ENCODE data around the gene UBE2I. TPM values are rescaled to one million over a fixed set of nuclear protein-coding genes. Genes with fewer than 3 reads are reported as not detected.
"Not testable (repeated sequence)": the region's sequence is repeated elsewhere in the genome, so short reads cannot be mapped to it uniquely, and the experiment has no call there.

Gene UBE2I
- total RNA-seq, 1 donor from 2014 or later, result 50.9 TPM

DNA sequence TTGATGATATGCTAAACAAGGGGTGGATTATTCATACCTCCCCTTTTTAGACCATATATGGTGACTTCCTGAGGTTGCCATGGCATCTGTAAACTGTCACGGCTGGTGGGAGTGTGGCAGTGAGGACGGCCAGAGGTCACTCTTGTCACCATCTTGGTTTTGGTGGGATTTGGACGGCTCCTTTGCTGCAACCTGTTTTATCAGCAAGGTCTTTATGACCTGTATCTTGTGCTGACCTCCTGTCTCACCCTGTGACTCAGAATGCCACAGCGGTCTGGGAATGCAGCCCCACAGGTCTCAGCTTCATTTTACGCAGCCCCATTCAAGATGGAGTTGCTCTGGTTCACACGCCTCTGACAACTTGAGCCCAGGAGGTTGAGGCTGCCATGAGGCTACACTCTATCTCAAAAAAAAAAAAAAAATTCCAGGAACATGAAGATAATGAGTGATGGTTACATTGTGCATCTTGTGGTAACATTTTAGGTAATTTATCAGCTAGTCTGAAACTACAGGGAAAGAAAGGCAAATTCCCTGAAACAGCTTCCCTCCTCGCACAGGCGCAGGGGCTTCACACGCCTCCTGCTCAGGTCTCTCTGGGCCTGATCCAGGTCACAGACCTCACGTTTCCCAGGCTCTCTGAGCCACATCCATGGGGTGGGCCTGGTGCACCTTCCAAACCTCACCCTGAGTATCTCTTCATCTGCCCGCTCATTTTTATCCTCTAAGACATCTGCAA lies 15.3 kb upstream of the UBE2I start:
- DNase-seq, result no peak

DNA sequence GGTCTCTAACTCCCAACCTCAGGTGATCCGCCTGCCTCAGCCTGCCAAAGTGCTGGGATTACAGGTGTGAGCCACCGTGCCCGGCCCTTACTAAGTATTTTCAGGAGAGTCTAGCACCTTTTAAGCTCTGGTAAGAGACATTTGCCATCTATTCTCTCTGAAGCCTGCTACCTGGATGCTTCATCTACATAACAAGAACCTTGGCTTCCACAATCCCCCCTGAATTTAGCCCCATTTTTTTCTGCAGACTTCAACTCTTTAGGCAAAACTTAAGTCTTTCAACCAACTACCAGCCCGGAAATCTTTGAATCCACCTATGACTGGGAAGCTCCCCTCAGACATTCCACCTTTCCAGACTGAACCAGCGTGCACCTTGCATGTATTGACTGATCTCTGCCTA lies 14.0 kb upstream of the UBE2I start:
- DNase-seq, result no peak

DNA sequence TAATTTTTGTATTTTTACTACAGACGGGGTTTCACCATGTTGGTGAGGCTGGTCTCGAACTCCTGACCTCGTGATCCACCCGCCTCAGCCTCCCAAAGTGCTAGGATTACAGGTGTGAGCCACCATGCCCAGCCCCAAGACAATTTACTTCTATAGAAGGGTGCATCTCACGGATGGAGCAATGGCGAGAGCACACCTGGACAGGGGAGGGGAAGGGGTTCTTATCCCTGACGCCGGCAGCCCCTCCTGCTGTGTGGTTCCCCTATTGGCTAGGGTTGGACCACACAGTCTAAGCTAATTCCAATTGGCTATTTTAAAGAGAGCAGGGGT lies 12.8 kb upstream of the UBE2I start:
- DNase-seq, result not testable (repeated sequence)

DNA sequence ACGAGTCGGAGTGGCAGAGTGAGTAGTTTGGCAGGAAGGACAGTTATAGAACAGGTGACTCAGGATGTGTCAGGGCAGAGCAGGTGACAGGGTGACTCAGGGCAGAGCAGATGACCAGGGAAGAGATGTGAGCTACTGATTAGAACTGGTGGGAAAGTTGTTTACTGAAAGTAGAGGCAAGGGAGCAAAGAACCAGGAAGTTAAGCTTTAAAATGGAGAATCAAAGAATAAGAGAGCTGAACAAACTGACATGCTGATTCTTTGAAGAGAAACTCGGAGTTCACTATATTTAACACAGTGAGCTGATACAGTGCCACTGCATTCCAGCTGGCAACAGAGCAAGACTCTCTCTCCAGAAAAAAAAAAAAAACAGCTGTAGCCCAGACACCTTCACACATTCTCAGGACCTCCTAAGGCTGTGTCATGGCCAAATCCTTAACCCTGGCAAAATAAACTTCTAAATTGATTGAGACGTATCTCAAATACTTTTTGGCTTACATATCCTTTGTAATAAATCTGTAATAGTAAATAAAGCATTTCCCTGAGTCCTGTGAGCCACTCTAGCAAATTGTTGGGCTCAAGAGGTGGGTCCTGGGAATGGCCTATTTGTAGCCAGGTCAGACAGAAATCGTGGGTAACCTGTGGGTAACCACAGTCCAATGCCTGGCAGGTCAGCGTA lies 12.3 kb upstream of the UBE2I start:
- no peak for DNase-seq

DNA sequence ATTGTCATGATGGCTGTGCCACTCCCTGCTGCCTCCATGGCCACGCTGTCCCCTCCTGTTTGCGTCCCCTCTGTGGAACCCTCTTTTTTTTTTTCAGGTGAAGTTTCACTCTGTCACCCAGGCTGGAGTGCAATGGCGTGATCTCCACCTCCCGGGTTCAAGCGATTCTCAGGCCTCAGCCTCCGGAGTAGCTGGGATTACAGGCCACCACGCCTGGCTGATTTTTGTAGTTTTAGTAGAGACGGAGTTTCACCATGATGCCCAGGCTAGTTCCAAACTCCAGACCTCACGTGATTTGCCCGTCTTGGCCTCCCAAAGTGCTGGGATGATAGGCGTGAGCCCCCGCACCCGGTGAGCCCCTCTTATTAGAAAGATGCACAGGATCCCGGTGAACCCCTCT lies 11.0 kb upstream of the UBE2I start:
- no peak for DNase-seq

DNA sequence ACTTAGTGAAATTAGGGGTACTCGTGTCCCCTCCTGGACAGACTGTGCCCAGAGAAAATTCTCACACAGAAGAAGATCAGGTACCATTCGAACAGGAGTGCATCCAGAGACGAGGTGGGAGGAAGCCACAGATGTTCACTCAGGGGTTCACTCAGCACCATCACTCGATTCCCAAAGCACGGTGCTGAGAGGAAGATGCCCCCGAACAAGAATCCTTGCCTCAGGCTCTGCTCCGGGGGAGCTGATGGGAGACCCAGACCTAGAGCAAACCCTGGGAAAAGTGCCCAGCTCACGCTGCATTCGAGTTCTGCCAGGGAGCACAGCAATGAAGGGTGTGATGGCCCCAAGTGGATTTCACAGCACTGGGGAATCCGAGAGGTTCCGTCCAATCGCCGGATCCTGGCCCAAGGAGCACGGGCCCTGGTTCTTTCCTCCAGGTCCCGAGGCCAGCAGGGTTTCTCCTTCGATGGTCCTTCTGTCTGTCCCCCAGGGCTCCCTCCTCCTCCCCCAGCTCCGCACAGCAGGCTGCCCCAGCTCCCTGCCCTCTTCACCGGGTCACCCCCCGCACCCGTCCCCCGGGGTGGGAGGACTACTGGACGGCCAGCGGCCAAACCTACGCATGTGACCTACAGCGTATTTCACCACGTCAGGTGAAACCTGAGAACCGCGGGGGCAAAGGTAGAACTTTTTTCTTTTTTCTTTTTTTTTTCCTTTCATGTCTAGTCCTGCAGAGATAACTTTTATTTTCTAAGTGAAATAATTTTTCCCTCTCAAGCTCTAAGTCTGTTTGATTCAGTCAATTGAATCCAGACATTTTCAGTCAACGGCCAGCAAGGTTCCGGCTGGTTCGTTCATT lies 10.2 kb upstream of the UBE2I start:
- DNase-seq, result no peak

DNA sequence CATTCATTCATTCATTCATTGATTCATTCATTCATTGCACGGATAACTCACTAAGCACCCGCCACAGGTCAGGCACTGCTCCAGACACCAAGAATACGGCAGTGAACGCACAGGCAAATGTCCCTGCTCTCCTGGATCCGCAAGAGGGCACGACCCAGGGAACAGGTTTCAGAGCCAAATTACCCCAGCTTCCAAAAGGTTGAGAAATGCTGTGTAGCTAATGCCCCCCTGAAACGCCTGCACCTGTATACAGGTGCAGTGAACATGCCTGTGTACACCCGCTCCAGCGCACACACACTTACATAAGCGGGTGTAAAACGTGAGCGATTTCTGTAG lies 9.6 kb upstream of the UBE2I start:
- DNase-seq, result no peak

DNA sequence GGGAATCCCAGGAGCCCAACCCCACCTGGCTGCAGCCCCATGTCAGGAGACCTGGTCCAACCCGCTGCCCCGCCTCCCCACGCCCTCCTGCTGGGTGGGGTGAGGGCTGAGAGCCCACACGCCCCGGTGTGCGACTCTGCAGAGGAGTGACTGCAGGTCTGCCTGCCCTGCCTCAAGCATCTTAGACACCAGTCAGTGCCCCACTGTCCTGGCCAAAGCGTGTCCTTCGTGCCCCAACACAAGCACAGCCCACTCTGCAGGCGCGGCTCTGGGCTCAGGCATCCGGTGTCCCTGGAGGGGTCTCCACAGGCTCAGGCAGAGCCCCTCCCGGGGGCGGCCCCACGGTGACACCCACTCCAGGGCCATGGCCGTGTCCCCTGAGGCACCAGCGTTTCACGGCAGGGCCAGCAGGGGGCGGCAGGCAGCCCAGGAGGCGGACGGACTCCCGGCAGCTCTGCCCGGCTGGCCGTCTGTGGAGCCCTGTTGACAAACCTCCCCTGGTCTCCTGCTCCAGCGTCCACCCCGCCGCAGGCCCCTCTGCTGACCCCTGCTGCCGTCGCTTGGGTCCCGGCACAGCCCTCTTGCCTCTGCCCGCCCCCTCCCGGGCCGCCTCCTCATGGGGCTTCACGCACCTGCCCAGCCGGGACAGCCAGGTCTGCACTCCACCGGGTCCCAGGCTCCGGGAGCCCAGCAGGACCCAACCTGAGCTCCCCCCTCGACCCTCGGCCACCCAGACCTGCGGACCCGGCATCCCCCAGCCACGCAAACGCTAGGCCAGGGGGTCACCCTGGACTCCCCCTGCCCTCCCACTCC lies 8.6 kb upstream of the UBE2I start:
- peak; percentile 46 for DNase-seq

DNA sequence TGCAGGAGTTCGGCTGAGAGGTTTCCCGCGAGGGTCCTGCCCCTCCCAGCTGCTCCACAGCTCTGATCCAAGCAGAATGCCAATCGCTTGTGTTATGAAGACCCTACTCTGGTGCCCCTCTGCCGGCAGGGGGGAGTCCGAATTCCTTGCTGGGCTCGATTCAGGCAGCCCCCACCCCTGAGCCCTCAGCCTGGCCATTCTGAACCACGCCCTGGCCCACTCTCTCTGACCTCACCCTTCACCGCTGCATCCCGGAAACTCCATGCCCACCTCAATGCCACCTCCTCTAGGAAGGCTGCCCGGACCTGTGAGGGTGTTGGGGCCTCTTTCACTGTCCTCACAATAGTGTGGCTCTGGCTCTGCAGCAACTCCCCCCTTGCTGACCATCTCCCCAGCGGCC lies 7.9 kb upstream of the UBE2I start:
- DNase-seq, result no peak

DNA sequence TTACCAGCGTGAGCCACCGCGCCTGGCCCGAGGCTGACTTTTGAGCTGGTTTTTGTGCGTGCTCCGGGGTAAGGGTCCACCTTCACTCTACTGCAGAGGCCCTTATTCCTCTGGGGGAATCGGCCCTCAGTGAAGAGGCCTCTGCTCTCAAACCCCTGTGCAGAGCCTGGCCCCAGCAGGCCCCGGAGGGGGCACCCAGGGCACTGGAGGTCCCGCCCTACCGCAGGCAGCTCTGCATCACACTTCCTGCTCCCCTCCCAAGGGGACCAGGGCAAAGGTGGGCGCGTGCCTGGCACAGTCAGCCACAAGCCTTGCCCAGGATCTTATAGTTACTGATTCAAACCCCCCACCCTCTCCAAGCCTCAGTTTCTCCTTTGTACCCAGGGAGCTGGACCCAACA lies 3.6 kb upstream of the UBE2I start:
- DNase-seq, result no peak

DNA sequence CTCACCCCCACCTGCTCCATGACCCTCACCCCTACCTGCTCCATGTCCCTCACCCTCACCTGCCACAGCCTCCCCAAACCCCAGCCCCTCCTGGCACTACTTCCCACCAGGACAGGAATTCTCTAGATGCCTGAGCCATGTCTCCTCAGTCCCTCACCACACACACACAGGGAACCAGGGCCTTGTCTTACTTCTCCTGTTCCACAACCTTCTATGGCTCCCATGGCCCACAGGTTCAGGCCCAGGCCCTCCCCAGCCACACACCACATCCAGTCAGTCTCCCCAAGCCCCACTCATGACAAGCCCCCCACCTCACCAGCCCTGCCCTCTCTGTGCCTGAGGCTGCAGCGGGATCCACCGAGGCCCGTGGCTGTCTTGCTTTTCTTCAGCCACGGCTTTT lies 3.1 kb upstream of the UBE2I start:
- DNase-seq, result no peak

DNA sequence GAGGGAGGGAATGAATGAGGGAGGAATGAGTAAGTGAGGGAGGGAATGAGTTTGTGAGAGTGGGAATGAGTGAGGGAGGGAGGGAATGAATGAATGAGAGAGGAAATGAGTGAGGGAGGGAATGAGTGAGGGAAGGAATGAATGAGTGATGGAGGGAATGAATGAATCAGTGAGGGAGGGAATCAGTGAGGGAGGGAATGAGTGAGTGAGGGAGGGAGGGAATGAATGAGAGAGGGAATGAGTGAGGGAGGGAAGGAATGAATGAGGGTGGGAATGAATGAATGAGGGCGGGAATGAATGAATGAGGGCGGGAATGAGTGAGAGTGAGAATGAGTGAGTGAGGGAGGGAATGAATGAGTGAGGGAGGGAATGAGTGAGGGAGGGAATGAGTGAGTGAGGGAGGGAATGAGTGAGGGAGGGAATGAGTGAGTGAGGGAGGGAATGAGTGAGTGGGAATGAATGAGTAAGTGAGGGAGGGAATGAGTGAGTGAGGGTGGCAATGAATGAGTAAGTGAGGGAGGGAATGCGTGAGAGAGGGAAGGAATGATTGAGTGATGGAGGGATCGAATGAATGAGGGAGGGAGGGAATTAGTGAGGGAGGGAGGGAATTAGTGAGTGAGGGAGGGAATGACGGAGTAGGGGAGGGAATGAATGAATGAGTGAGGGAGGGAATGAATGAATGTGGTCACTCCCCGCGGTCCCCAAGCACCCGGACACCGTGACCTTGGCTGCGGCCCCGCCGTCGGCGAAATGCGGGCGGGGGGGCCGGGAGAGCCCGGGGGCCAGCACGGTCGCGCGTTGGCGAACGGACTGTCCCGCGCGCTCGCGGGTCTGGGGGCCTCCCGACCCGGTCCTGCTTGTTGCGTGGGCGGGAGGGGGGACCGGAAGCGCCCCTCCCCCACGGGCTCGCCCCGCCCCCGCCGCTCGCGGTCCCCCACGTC lies 1.1 kb upstream of the UBE2I start:
- no peak for DNase-seq

DNA sequence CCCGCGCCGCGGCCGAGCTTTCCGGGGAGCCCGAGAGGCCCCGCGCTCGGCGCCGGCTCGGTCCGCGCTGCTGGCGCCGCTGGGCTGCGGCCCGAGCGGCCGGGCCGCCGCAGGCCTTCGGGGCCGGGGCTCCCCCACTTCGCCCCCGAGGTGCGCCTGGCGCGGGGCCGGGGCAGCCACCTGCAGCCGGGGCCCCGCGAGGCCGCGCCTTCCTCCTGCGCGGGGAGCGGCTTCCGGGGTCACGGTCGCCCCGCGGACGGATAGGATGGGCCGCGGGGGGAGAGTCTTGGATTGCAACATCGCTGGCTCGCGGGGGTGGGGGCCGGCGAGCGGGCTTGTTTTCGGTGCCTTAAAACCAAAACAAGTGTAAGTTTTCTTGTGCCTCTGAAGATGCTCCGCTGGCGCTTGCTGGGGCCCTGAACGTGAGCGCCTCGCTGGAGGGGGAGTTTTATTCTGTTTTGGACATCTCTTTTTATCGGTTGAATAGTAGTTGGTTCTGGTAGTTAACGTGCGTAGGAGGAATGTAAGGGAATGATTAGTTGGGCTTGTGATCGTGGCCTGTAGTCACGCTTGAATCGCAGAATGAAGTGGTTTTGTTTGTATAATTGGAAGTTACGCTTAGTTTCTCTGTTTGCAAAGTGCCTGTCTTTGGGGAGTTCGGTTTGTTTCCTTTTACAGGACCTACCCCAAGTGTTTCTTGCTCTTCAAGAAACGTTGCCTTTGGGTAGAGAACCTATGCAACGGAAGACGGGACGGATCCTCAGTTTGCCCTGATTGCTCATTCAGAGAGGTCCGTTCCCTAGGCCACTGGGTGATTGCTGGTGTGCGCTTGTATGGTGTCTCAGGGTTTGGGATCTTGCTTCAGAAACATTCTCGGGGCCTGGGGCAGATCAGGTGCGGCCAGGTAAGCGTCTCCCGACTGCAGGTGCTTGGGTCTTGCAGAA lies 724 bp downstream of the UBE2I start:
- DNase-seq, result no peak

DNA sequence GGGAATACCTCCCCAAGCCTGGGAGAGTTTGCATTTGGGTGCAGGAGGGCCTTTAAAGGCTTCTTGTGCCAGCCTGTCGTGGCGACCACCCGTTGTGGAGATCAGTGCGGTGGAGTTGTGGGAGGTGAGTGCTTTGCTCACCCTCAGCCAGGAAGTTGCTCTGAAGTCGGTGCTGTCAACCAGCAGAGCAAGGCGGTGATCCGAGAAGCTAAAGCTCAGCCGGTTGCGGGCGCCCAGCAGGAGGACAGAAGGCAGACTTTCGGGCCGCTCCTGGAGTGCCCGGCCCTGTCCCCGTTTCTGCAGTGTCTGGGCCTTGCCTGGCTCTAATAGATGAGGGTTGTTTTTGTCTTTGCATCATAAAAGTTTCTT lies 1.4 kb downstream of the UBE2I start:
- DNase-seq, result no peak

DNA sequence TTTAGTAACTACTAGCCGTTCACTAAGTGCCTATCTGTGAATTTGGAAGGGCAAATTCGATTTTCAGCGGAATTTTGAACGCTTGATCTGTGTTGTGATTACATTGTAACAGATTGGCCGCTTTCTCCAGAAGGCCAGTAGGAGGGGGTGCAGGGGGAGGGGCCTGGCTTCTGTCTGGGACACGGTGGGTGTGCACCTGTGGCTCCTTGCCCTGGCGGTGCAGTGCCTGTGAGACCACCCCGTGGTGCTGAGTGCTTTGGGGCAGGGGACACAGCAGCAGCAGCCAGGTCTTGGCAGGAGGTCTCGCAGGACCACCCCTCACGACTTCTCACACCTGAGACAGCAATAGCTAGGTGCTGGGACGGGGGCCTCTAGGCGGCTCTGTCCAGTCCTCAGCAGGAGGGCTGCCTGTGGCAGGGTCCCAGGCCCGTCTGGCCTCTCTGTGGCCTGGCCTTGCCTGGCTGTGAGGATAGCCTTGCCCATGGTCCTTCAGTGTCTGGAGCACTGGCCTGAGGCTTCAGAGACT lies 1.8 kb downstream of the UBE2I start:
- DNase-seq, result no peak

DNA sequence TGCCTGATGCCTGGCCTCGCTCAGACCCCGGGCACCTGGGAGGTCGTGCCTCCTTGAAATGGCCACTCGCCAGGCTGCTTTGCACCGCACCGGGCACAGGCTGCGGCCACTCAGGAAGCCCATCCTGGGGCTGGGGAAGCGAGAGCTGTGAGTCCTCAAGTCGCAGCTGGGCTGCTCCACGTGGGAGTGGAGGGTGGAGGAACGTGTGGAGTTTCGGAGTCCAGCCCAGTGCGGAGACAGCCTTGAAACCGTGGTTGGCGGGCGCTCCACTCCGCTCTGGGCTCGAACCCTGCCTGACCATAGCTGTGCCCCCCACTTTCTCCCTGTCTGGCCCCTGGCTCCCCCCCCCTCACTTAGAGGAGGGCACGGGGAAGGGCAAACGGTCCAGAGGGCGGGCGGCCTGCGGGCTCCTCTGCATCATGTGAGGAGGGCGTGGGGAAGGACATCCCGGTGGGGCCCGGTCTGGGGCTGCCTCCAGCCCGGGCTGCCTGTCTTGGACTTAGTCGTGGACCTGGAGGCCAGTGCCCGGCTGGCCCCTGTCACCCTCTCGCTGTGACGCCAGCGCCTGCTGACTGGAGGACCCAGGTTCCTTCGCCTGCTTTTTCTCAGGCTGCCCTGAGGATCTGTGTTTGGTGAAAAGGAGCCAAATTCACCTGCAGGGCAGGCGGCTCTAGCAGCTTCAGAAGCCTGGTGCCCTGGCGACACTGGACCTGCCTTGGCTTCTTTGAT lies 2.5 kb downstream of the UBE2I start:
- DNase-seq, result no peak

DNA sequence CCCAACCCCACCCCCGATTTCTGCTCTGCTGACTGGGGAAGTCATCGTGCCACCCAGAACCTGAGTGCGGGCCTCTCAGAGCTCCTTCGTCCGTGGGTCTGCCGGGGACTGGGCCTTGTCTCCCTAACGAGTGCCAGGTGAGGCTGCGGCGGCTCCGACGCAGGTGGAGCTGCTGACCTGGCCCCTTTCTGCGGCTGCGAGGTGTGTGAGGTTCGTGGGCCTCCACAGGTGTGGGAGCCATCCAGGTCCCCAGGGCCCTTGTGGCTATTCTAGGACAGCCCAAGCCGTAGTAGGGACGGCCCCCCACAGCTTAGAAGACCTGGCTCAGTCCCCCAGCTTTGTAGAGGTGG lies 3.0 kb downstream of the UBE2I start:
- no peak for DNase-seq

DNA sequence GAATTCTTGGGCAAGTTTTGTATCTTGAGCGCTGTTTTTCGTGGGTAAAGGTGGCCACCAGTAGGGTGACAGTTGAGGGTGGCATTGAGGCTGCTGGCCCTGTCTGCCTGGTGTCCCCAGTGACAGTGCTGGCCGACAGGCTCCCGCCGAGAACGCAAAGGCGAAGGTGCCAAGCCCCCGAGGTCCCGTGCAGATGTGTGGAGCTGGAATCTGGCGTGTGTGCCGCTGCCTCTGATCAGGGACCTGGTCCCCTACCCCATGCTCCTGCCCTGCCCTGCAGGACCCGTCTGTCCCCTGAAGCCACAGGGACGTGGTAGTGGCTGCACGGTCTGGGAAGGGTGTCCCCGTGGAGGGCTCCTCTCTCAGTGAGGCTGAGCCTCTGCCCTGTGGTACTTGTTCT lies 3.5 kb downstream of the UBE2I start:
- no peak for DNase-seq

DNA sequence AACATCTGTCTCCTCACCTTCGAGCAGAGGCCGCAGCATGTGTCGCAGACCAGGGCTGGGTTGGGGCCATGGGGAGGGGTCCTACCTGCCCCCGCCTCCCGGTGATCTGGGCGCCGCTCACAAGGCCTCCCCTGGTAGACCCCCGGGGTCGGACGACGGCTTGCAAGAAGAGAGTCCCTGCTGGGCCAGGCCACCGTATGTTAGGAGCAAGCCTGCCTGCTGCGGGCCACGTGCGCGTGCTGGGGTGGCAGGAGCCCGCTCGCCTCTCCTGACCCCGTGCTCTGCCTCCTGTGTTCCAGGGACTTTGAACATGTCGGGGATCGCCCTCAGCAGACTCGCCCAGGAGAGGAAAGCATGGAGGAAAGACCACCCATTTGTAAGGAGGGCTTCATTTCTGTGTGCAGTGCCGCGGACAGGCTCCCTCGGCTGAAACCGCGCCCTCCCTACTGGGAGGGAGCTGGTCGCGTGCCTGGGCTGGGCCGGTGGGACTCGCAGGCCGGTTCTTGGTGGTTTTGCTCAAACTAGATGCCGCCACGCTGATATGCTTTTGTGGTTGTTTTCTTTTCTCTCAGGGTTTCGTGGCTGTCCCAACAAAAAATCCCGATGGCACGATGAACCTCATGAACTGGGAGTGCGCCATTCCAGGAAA lies 4.4 kb downstream of the UBE2I start:
- DNase-seq, result no peak

Measured in tongue (tissue), 2 donors.